NK-92 (cell line): ENCODE data around the gene GREM2.

Experiments used
- DNase-seq: peaks from one replicate; lab custom pipeline; 2025; ENCODE audit not compliant: unreplicated experiment; lab: John Stamatoyannopoulos, UW

Gene GREM2

DNA sequence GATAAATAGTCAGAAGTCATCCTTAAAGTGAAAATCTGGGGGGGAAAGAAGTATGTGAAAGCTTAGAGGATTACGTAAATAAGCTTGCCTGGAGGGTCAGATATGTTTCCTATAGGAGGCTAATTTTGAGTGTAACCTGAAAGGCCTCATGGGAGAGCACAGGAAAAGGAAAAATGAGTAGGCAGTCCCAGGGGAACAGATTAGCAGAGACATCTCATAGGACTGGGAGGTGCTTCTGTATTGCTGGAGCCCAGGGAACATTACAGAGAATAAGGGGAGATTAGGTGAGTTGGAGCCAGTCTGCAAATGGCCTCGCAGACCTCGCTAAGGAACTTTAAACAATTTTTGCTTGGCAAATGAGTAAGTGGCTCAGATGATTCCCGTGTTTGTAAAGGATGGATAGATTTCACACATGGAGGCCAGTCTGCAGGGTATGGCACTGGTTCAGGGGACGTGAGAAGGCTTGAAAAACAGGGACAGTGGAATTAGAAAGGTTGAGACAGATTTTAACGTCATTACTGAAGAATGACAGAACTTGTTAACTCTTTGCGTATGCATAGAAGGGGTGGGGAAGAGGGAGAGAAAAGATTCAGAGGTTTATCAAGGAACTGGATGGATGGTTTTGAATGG lies 149.1 kb downstream of the GREM2 start:
- no peak for DNase-seq

DNA sequence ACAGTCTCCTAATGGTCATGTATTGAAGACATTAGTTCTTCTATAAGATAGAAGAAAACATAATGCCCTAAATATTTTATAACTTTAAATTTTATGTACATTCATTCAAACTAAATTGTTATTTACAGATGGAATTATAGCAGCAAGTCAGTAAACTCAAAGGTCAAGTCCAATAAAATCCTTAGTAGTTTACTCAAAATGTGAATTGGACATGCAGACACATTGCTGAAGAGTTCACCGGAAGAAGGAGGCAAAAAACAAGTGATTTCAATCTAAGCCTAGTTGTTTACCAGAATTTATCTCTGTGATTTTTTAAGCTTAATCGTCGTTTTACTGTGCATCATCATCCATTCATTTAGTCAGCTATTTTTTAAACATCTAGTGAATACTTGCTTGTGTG lies 149.7 kb downstream of the GREM2 start:
- no peak for DNase-seq

DNA sequence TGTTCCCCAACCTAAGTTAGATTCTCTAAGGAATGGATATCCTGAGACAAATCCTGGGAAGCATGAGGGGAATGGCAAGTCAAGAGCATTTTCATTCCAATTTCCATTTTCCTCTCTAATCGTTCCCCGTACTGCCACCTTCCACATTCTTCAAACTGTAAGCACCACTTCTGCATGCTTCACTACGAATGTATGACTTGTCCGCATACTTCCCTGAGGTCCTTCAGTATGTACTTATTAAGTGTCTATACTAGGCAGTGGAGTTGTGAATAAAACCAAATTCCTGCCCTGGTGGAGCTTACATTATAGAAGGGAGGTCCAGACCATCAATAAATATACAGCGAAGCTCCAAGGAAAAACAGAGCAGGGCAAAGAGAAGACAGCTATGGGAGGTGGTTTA lies 154.8 kb downstream of the GREM2 start:
- no peak for DNase-seq

DNA sequence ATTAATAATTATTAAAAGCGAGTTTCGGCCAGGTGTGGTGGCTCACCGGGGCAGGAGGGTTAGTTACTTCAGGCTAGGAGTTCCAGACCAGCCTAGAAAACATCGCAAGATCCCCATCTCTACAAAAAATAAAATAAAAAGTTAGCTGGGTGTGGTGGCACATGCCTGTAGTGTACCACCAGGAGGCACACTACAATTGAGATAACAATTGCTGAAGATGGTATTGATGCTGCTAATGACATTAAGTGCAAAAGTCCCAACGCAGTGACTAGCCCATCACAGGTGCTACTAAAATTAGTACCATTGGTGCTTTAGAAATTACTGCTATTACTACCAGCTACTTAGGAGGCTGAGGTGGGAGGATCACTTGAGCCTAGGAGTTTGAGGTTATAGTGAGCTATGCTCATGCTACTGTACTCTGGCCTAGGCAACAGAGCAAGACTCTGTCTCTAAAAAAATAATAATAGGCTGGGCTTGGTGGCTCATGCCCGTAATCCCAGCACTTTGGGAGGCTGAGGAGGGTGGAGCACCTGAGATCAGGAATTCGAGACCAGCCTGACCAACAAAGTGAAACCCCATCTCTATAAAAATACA lies 156.6 kb downstream of the GREM2 start:
- no peak for DNase-seq

DNA sequence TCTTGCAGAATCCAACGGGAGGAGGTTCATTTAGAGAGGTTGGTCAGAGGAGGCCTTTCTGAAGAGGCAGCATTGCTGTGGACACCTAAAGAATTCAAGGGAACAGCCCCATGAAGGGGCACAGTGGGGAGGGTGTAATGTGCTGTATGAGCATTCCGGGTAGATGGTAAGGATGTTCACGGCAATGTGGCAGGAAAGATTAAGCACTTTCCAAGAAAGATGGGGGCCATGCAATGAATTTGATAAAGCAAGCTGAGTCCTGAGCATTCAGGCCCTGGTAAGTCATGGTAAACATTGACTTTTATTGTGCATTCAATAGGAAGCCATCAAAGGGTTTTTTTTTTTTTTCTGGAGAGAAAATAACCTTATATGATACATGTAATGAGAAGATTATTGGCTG lies 166.6 kb downstream of the GREM2 start:
- DNase-seq = no peak

DNA sequence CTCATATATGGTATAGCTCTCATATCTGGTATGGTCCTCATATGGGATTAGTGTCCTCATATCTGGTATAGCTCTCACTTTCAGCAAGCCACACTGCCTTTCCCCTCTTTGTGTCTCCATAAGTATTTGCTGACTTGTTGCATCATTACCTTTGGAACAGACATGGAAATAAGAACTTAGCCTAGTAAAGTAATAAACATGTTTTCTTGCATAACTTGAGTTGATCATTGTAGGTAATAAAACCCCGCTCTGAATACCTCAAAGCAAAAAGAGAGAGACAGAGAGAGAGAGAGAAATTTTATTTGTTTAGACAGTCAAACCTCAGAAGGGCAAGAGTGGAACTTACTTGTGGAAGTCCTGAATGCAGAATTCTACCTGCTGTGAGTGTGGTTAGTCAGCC lies 170.3 kb downstream of the GREM2 start:
- DNase-seq = no peak
